D721Med (cell line): ENCODE data around the gene PNMA6E.

ENCODE experiments used
- DNase-seq: peaks from one replicate; pipeline ENCODE4 v3.0.0; 2011; ENCODE audit warnings: low spot score; ENCODE audit not compliant: insufficient read length
- FAIRE-seq: peaks from 2 replicates; lab custom pipeline; 2011; peaks lifted over from hg19 to GRCh38; lab: Jason Lieb, UNC
- CTCF ChIP-seq: IDR thresholded peaks from 2 replicates; pipeline ENCODE4 v1.5.1; 2012; ENCODE audit warnings: mild to moderate bottlenecking, control low read depth; ENCODE audit not compliant: insufficient read depth; ENCODE audit errors: missing control alignments

The PNMA6E gene

DNA sequence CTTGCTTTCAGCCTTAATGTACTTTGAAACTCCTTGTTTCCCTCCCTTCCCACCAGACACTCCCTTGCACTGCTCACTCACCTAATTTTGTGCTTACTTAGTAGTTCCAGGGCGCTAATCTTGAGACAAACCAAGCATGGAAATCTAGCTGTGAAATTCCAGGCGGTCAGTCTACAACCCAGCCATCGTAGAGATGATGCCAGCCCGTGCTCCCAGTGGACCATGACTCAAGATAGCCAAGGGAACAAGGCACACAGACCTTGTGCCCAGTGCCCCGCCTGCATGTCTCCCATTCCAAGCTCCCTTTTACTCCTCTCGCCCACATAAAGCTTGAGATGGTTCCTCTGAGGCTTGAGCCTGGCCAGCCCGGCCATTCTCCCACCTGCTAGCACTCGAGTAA lies 33.7 kb upstream of the PNMA6E start:
- no peak for DNase-seq
- no peak for FAIRE-seq
- TF ChIP-seq CTCF, result no peak

GRCh38 chrX:153433781-153434285 lies 32.7 kb upstream of the PNMA6E start:
- no peak for FAIRE-seq
- no peak for TF ChIP-seq CTCF
- DNase-seq, result no peak

DNA sequence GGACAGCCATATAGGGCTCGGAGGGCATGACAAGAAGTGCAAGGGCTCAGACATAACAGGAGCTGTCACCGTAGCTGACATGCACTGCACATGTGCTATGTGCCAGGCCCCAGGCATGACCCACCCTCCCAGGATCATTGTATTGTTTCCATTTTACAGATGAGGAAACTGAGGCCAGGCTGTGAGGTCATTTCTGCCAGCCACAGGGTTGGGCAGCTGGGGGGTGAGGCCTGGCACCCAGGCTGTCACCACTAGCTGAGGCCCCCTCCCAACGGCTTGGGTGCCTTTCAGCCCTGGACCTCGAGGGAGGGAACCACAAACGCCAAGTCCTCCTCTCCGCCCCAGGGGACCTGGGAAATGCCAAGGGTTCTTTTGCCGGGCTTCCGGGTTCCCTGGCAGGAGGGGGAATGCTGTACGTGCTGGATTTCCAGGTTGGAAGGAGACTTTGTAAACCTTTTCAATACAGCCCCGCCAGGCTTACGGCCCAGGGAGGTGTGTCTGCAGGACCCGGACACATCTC lies 32.1 kb upstream of the PNMA6E start:
- FAIRE-seq, result no peak
- TF ChIP-seq CTCF, result no peak
- DNase-seq, result no peak

DNA sequence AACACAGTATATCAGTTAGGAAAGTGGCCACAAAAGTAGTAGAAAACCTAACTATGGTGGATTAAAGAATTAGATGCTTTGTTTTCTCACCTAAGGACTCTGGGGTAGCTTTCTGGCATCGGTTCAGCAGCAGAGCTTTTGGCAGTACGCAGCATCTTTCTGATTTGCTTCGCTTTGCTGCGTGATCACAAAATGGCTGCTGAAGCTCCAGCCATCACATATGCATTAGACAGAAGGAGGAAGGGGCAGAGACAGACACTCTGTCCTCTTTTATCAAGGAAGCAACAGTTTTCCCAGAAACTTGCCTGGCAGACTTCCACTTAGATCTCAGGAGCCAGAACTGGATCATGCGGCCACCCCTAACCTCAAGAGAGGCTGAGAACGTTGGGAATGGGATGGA lies 29.6 kb upstream of the PNMA6E start:
- FAIRE-seq (no peak), DNase-seq (no peak)
- TF ChIP-seq CTCF, result no peak

GRCh38 chrX:153426204-153426603 lies 25.1 kb upstream of the PNMA6E start:
- DNase-seq, result no peak
- TF ChIP-seq CTCF, result no peak
- no peak for FAIRE-seq

- no peak for TF ChIP-seq CTCF
- no peak for DNase-seq
- no peak for FAIRE-seq
Observed at GRCh38 chrX:153423652-153424051, 22.5 kb upstream of the PNMA6E start.

DNA sequence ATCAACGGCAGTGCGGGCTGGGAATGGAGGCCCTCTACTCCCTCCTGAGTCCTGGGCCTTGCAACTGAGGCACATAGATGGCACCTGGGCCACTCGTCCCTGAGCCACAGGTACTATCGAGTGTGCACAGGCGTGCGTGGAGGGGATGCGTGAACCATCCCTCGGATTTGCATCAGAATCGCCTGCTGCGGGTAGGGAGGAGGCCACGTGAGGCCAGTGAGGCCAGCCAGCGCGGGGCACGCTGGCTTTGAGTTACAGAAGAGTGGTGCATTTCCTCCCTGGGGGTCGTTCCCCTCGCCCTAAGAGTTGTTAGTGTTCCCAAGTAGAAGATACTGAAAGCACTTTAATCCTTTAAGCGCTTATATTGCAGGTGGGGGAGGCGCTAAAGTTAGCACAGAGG lies 20.7 kb upstream of the PNMA6E start:
- DNase-seq, result no peak
- TF ChIP-seq CTCF, result no peak
- no peak for FAIRE-seq
